A673 (cell line): Measurements from ENCODE around the gene L3MBTL3. TPM values are rescaled to one million over a fixed set of nuclear protein-coding genes. Genes with fewer than 3 reads are reported as not detected.

ENCODE experiments used
- BruUV-seq: library from RNA; stranded (reverse); fragments of 400-500 nt; replicated peaks from 2 replicates; lab custom pipeline; 2021; lab: Mats Ljungman, UMichigan
- CTCF ChIA-PET: fragments of 300-600 bp; sonication (Branson Sonifier 250); formaldehyde crosslinking; loops from one replicate; lab custom pipeline; 2022; ENCODE audit warnings: antibody characterized with exemption; lab: Charles Lee
- POLR2A ChIA-PET: fragments of 300-600 bp; sonication (Branson Sonifier 250); formaldehyde crosslinking; loops from one replicate; lab custom pipeline; 2022; ENCODE audit warnings: antibody characterized with exemption; ENCODE audit not compliant: low non-redundant PET; lab: Charles Lee
- DNase-seq: peaks from one replicate; pipeline ENCODE4 v3.0.0-alpha.2; 2015; ENCODE audit warnings: low spot score
- H3K27ac ChIP-seq: fragments of 200-600 bp; sonication (generic); 2 replicates; pipeline ENCODE4 v1.5.1; 2016; ENCODE audit warnings: mixed run types, low read depth, mild to moderate bottlenecking, mixed read lengths, antibody characterized with exemption, low read length; ENCODE audit not compliant: poor library complexity, severe bottlenecking
- H3K27me3 ChIP-seq: fragments of 200-600 bp; sonication (generic); replicated peaks from 2 replicates; pipeline ENCODE4 v1.6.1; 2017; ENCODE audit warnings: mixed run types, low read depth, mild to moderate bottlenecking, mixed read lengths, antibody characterized with exemption, low read length; ENCODE audit not compliant: insufficient read depth, poor library complexity
- H3K36me3 ChIP-seq: fragments of 200-600 bp; sonication (generic); 2 replicates; pipeline ENCODE4 v1.6.1; 2016; ENCODE audit warnings: mixed run types, mild to moderate bottlenecking, mixed read lengths, antibody characterized with exemption, low read length; ENCODE audit not compliant: insufficient read depth, poor library complexity, severe bottlenecking
- H3K4me1 ChIP-seq: fragments of 200-600 bp; sonication (generic); 2 replicates; pipeline ENCODE4 v1.6.1; 2017; ENCODE audit warnings: mixed run types, mild to moderate bottlenecking, mixed read lengths, antibody characterized with exemption, low read length; ENCODE audit not compliant: insufficient read depth, poor library complexity, severe bottlenecking
- H3K4me3 ChIP-seq: fragments of 200-600 bp; sonication (generic); 2 replicates; pipeline ENCODE4 v1.5.1; 2016; ENCODE audit warnings: low read depth, mixed run types, mild to moderate bottlenecking, mixed read lengths, low read length; ENCODE audit not compliant: poor library complexity, severe bottlenecking
- H3K9me3 ChIP-seq: fragments of 200-600 bp; sonication (generic); 2 replicates; pipeline ENCODE4 v1.6.1; 2016; ENCODE audit warnings: mixed run types, low read depth, mild to moderate bottlenecking, mixed read lengths, antibody characterized with exemption, low read length; ENCODE audit not compliant: poor library complexity, severe bottlenecking
- EZH2 ChIP-seq: fragments of 200-600 bp; sonication (generic); IDR thresholded peaks from 2 replicates; pipeline ENCODE4 v1.6.1; 2017; ENCODE audit warnings: borderline replicate concordance, low read depth, mild to moderate bottlenecking, mixed read lengths, antibody characterized with exemption, low read length; ENCODE audit not compliant: poor library complexity, severe bottlenecking
- intact Hi-C: fragments of 100-400 bp; cut with micrococcal nuclease; formaldehyde crosslinking; loops from one replicate; pipeline ENCODE4 v1.10.0; 2022; ENCODE audit not compliant: unreplicated experiment
- total RNA-seq: library from RNA; stranded (reverse); gene quantifications from 2 replicates; pipeline ENCODE4 v1.2.3, GENCODE V29; 2021
- TF ChIP-seq, protein P1 (sequence below): fragments of 300-800, 200-600 bp; sonication (generic); conservative IDR thresholded peaks from 2 replicates; pipeline ENCODE4 v1.5.1; 2017; ENCODE audit warnings: low read depth, mild to moderate bottlenecking, antibody characterized with exemption, low read length, moderate library complexity, mixed read lengths

L3MBTL3 gene
- total RNA-seq, 1 experiment from 2014 or later: 40.8 TPM

DNA sequence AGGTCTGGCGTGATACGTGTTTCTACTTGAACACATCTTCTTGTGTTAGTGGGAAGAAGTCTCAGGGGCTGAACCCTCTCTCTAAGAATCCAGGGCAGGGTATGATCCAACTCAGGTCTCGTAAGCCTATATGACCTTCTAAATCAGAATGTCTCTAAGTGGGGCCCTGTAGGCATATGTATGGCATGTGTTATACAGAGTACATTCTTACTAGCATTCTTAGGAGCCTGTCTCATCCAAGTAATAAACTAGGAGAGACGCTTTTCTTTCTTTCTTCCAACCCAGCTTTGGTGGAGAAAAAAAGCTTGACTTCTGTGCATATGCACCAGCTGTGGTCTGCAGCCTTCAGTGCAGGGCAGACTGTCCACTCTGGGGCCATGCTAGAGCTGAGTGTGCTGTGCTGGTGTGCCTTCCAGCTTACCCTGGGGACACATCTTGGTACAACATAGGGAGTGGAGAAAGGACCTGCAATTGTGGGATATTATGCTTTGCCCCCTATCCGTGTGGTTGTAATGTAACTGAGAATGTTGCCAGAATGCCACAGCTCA is 47.3 kb downstream of the L3MBTL3 start:
- intact Hi-C loops: no loop called here
- H3K27ac ChIP-seq: no peak overlapping the region
- no TSS peak for BruUV-seq

DNA sequence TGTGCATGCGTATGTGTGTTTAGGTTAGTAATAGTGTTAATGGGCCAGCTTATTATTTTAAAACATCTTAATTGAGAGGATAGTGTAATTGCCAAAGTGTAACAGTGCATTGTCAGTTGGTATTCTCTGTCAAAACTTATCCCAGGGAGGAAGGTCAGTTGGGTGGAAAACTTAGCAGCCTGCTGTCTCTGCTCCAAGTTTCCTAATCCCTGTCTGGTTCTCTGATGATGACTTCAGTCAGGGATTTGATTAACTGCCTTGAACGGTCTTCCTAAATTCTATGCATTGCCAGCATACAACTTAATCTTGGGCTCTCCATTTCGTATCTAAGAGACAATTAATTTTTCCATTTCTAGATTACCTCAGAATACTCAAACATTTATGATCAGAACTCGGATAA is 51.1 kb downstream of the L3MBTL3 start:
- CTCF ChIA-PET: no interaction called here
- intact Hi-C loops: no loop called here
- TF ChIP-seq EZH2: no peak
- TF ChIP-seq, protein P1, sequence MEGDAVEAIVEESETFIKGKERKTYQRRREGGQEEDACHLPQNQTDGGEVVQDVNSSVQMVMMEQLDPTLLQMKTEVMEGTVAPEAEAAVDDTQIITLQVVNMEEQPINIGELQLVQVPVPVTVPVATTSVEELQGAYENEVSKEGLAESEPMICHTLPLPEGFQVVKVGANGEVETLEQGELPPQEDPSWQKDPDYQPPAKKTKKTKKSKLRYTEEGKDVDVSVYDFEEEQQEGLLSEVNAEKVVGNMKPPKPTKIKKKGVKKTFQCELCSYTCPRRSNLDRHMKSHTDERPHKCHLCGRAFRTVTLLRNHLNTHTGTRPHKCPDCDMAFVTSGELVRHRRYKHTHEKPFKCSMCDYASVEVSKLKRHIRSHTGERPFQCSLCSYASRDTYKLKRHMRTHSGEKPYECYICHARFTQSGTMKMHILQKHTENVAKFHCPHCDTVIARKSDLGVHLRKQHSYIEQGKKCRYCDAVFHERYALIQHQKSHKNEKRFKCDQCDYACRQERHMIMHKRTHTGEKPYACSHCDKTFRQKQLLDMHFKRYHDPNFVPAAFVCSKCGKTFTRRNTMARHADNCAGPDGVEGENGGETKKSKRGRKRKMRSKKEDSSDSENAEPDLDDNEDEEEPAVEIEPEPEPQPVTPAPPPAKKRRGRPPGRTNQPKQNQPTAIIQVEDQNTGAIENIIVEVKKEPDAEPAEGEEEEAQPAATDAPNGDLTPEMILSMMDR: no peak

More for the DNA sequence above, 47.3 kb downstream of the L3MBTL3 start:
- H3K4me3 ChIP-seq: no peak overlapping the region
- CTCF ChIA-PET: no interaction called here
- no peaks in the 10 kb centered on the region for H3K27me3 ChIP-seq
- TF ChIP-seq EZH2: no peak
- TF ChIP-seq, protein P1: no peak
- POLR2A ChIA-PET: no interaction called here
- H3K36me3 ChIP-seq: peaks cover 2% of the 10 kb centered on the region
- H3K9me3 ChIP-seq: no peaks in the 10 kb centered on the region
- peaks cover 6% of the 10 kb centered on the region for H3K4me1 ChIP-seq
- no peak for DNase-seq

DNA sequence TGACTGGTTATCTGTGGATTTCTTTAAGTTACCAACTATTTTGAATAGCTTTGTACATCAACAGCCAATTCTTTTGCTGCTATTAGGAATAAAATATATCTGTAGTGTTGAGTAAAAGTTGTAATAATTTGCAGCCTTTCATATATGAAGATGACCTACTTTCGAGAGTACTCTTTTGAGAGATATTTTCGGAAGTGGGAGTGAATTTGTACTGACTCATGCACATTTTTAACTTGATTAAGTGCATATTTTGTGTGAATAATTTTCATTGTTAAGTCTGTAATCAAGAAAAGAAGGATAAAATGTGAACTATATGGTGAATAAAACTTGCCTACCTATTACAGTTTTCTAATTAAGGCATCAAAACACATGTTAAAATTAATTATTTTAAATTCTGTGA is 51.9 kb downstream of the L3MBTL3 start:
- no TSS peak for BruUV-seq
- Histone ChIP-seq H3K9me3 (no peaks in the 10 kb centered on the region), H3K27me3 (no peaks in the 10 kb centered on the region), H3K27ac (no peak overlapping the region), H3K36me3 (no peaks in the 10 kb centered on the region), H3K4me1 (peaks cover 6% of the 10 kb centered on the region), H3K4me3 (no peak overlapping the region)
- intact Hi-C loops: loop anchor here (10.0 kb wide), 1 partner anchor 214 kb away; no protein-coding TSS in a partner anchor
- TF ChIP-seq, protein P1: no peak
- TF ChIP-seq EZH2: no peak
- CTCF ChIA-PET: no interaction called here
- POLR2A ChIA-PET: no interaction called here
- no peak for DNase-seq

More for the DNA sequence above, 51.1 kb downstream of the L3MBTL3 start:
- H3K9me3 ChIP-seq: no peaks in the 10 kb centered on the region
- H3K4me1 ChIP-seq: peaks cover 6% of the 10 kb centered on the region
- no peak for DNase-seq
- POLR2A ChIA-PET: no interaction called here
- H3K27ac ChIP-seq: no peak overlapping the region
- H3K27me3 ChIP-seq: no peaks in the 10 kb centered on the region
- H3K36me3 ChIP-seq: no peaks in the 10 kb centered on the region
- BruUV-seq: no TSS peak
- no peak overlapping the region for H3K4me3 ChIP-seq
